ENCODE data around the gene HIGD1C.

DNA sequence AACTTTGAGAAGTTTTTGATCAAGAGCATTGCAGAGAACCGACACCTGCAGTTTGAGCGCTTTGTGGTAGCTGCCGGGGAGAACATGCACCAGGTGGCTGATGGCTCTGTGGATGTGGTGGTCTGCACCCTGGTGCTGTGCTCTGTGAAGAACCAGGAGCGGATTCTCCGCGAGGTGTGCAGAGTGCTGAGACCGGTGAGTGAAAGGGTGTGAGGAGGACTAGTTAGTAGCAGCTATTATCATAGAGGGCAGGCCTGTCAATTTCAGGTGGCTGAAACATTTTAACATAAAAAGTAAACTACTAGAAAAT, 27.0 kb upstream of the HIGD1C start:
- TF ChIP-seq POLR2A (IDR thresholded peaks at IDR 0.05), result no peak
- TF ChIP-seq, protein P1, sequence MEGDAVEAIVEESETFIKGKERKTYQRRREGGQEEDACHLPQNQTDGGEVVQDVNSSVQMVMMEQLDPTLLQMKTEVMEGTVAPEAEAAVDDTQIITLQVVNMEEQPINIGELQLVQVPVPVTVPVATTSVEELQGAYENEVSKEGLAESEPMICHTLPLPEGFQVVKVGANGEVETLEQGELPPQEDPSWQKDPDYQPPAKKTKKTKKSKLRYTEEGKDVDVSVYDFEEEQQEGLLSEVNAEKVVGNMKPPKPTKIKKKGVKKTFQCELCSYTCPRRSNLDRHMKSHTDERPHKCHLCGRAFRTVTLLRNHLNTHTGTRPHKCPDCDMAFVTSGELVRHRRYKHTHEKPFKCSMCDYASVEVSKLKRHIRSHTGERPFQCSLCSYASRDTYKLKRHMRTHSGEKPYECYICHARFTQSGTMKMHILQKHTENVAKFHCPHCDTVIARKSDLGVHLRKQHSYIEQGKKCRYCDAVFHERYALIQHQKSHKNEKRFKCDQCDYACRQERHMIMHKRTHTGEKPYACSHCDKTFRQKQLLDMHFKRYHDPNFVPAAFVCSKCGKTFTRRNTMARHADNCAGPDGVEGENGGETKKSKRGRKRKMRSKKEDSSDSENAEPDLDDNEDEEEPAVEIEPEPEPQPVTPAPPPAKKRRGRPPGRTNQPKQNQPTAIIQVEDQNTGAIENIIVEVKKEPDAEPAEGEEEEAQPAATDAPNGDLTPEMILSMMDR (IDR thresholded peaks at IDR 0.05), result no peak
